ENCODE data around the gene ZDHHC5. TPM values are rescaled to one million over a fixed set of nuclear protein-coding genes. Genes with fewer than 3 reads are reported as not detected.
"Not testable (repeated sequence)": the region's sequence is repeated elsewhere in the genome, so short reads cannot be mapped to it uniquely, and the experiment has no call there.

Gene ZDHHC5
- total RNA-seq, 4 donors from 2014 or later = 44.1 to 61.5 (median 50.7) TPM

- peak; percentile 3 for ATAC-seq (ENCODE audit: low FRiP score)
- TF ChIP-seq CTCF (IDR thresholded peaks at IDR 0.05) = no peak
These were observed 18.8 kb upstream of the ZDHHC5 start for GRCh38 chr11:57648801-57649735.

GRCh38 chr11:57649826-57650738 is 17.8 kb upstream of the ZDHHC5 start, which contains the start of gene YPEL4:
YPEL4 (minus strand) TSS chr11:57649912; CDS start chr11:57647107, 2,805 bp downstream.
- ATAC-seq (ENCODE audit: low FRiP score) = peak; percentile 72
- DNase-seq (ENCODE audit: low spot score) = peak; percentile 32
- no peak for TF ChIP-seq CTCF (IDR thresholded peaks at IDR 0.05)

More at GRCh38 chr11:57648801-57649735, 18.8 kb upstream of the ZDHHC5 start:
- no peak for DNase-seq (ENCODE audit: low spot score)

- DNase-seq (ENCODE audit: low spot score) = no peak
- TF ChIP-seq CTCF (IDR thresholded peaks at IDR 0.05) = no peak
- no peak for ATAC-seq (ENCODE audit: low FRiP score)
These were observed 17.2 kb upstream of the ZDHHC5 start for GRCh38 chr11:57650739-57651090.

GRCh38 chr11:57651408-57651807 is 16.5 kb upstream of the ZDHHC5 start:
- ATAC-seq (ENCODE audit: low FRiP score) (no peak), DNase-seq (ENCODE audit: low spot score) (no peak)
- no peak for TF ChIP-seq CTCF (IDR thresholded peaks at IDR 0.05)

GRCh38 chr11:57652230-57652629 is 15.7 kb upstream of the ZDHHC5 start:
- not testable (repeated sequence) for DNase-seq (ENCODE audit: low spot score); ATAC-seq (ENCODE audit: low FRiP score)

- ATAC-seq (ENCODE audit: low FRiP score) (no peak), DNase-seq (ENCODE audit: low spot score) (no peak)
- TF ChIP-seq CTCF (IDR thresholded peaks at IDR 0.05) = no peak
These were observed 15.3 kb upstream of the ZDHHC5 start for GRCh38 chr11:57652662-57653061.

GRCh38 chr11:57653163-57653562 is 14.8 kb upstream of the ZDHHC5 start:
- no peak for DNase-seq (ENCODE audit: low spot score)
- no peak for ATAC-seq (ENCODE audit: low FRiP score)
- no peak for TF ChIP-seq CTCF (IDR thresholded peaks at IDR 0.05)
